ENCODE results near the gene ZEB1.
"Not testable (repeated sequence)": the region's sequence is repeated elsewhere in the genome, so short reads cannot be mapped to it uniquely, and the experiment has no call there.

The ZEB1 gene

GRCh38 chr10:31397852-31398251, 78.8 kb downstream of the ZEB1 start:
- no peak overlapping the region for H3K4me3 ChIP-seq (replicated peaks; ENCODE audit: low read depth, low read length)
- DNase-seq (ENCODE audit: low read depth): no peak
- TF ChIP-seq CTCF (IDR thresholded peaks at IDR 0.05; ENCODE audit: low read length, missing control alignments): no peak

GRCh38 chr10:31399171-31399570, 80.2 kb downstream of the ZEB1 start:
- TF ChIP-seq CTCF (IDR thresholded peaks at IDR 0.05; ENCODE audit: low read length, missing control alignments): no peak
- H3K4me3 ChIP-seq (replicated peaks; ENCODE audit: low read depth, low read length): no peak overlapping the region
- DNase-seq (ENCODE audit: low read depth): no peak

GRCh38 chr10:31399631-31400030, 80.6 kb downstream of the ZEB1 start:
- TF ChIP-seq CTCF (IDR thresholded peaks at IDR 0.05; ENCODE audit: low read length, missing control alignments): no peak
- DNase-seq (ENCODE audit: low read depth): no peak
- no peak overlapping the region for H3K4me3 ChIP-seq (replicated peaks; ENCODE audit: low read depth, low read length)

- DNase-seq (ENCODE audit: low read depth): no peak
- no peak for TF ChIP-seq CTCF (IDR thresholded peaks at IDR 0.05; ENCODE audit: low read length, missing control alignments)
These were observed 82.3 kb downstream of the ZEB1 start for GRCh38 chr10:31401287-31401686.

GRCh38 chr10:31404640-31405039, 85.6 kb downstream of the ZEB1 start:
- no peak overlapping the region for H3K4me3 ChIP-seq (replicated peaks; ENCODE audit: low read depth, low read length)
- no peak for TF ChIP-seq CTCF (IDR thresholded peaks at IDR 0.05; ENCODE audit: low read length, missing control alignments)
- peak; percentile 53 for DNase-seq (ENCODE audit: low read depth)

More at GRCh38 chr10:31401287-31401686, 82.3 kb downstream of the ZEB1 start:
- H3K4me3 ChIP-seq (replicated peaks; ENCODE audit: low read depth, low read length): no peak overlapping the region

- DNase-seq (ENCODE audit: low read depth); H3K4me3 ChIP-seq (replicated peaks; ENCODE audit: low read depth, low read length): not testable (repeated sequence)
These were observed 86.8 kb downstream of the ZEB1 start for GRCh38 chr10:31405829-31406228.

- not testable (repeated sequence) for DNase-seq (ENCODE audit: low read depth); H3K4me3 ChIP-seq (replicated peaks; ENCODE audit: low read depth, low read length)
These were observed 93.4 kb downstream of the ZEB1 start for GRCh38 chr10:31412397-31412796.

DNA sequence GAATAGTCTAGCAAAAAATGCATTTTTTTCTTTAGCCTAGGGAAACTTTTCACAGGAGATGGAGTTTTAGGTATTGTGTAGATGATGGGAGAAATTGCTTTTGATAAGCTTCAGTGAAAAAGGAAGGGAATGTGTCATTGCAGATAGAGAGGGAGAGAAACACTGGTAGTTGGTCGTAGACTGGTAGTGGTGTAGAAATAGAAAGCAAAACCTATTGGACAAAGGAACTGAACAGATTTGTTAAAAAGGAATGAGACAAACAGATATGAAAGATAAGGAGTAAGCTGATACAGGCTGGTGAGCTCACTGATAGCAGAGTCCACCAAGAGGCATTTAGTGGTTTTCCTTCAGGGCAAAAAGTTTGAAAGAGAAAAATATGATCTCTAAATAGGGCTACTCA, 94.3 kb downstream of the ZEB1 start:
- DNase-seq (ENCODE audit: low read depth): peak; percentile 14
- no peak for TF ChIP-seq CTCF (IDR thresholded peaks at IDR 0.05; ENCODE audit: low read length, missing control alignments)

More for the DNA sequence above, 94.3 kb downstream of the ZEB1 start:
- no peak overlapping the region for H3K4me3 ChIP-seq (replicated peaks; ENCODE audit: low read depth, low read length)

All from fibroblast of pulmonary artery (primary cell).